ENCODE results near the gene GNAL.

GNAL gene

GRCh38 chr18:11874676-11875075, 185.6 kb downstream of the GNAL start:
- POLR2A ChIA-PET = no interaction called here
- no peak overlapping the region for H3K27ac ChIP-seq (ENCODE audit: extremely low read depth, low read depth, low read length)
- no peak overlapping the region for H3K4me3 ChIP-seq (ENCODE audit: low read depth, low read length)
- H3K36me3 ChIP-seq (ENCODE audit: control insufficient read depth in 2 of 2, insufficient read depth in 1 of 2, low read length in 2 of 2) = peaks cover under 1 to 13% of the 10 kb centered on the region in 2 experiments; a peak in 2 of 3 replicates
- TF ChIP-seq ZNF792 (tag by site-specific recombination; IDR thresholded peaks at IDR 0.05) = no peak
- no peak for TF ChIP-seq ZNF433 (tag by site-specific recombination; IDR thresholded peaks at IDR 0.05; ENCODE audit: low read depth)
- TF ChIP-seq EGR2 (tag by site-specific recombination; IDR thresholded peaks at IDR 0.05; ENCODE audit: low read depth) = no peak
- no peak for TF ChIP-seq ZNF266 (tag by site-specific recombination; IDR thresholded peaks at IDR 0.05; ENCODE audit: low read depth)
- TF ChIP-seq ZFP69B (tag by site-specific recombination; IDR thresholded peaks at IDR 0.05) = no peak
- no peak for TF ChIP-seq HOXC10 (CRISPR knock-in tag; IDR thresholded peaks at IDR 0.05)
- CTCF ChIA-PET = interaction anchor here (1.3 kb wide), 1 partner anchor 123 kb away, joined by 7 read pairs; no protein-coding TSS in a partner anchor
- no peaks in the 10 kb centered on the region for H3K9me3 ChIP-seq (ENCODE audit: control insufficient read depth, insufficient read depth, low read depth, low read length)
- H3K4me1 ChIP-seq (ENCODE audit: control insufficient read depth, insufficient read depth, low read length) = no peaks in the 10 kb centered on the region

- TF ChIP-seq GLI2 (tag by site-specific recombination; IDR thresholded peaks at IDR 0.05; ENCODE audit: borderline replicate concordance, low read depth) = no peak
- TF ChIP-seq PBX3 (CRISPR knock-in tag; IDR thresholded peaks at IDR 0.05) = no peak
- Histone ChIP-seq H3K4me3 (ENCODE audit: low read depth, low read length) (no peak overlapping the region), H3K36me3 (ENCODE audit: control insufficient read depth in 2 of 2, insufficient read depth in 1 of 2, low read length in 2 of 2) (peaks cover 0 to 12% of the 10 kb centered on the region in 2 experiments; a peak in 2 of 3 replicates), H3K4me1 (ENCODE audit: control insufficient read depth, insufficient read depth, low read length) (no peaks in the 10 kb centered on the region), H3K9me3 (ENCODE audit: control insufficient read depth, insufficient read depth, low read depth, low read length) (no peaks in the 10 kb centered on the region), H3K27ac (ENCODE audit: extremely low read depth, low read depth, low read length) (no peak overlapping the region)
- CTCF ChIA-PET = interaction anchor here (0.6 to 1.0 kb wide), 2 partner anchors 145 to 498 kb away, joined by 3 read pairs; no protein-coding TSS in a partner anchor
- POLR2A ChIA-PET = interaction anchor here (1.0 kb wide), 1 partner anchor 103 kb away, joined by 3 read pairs; no protein-coding TSS in a partner anchor
Observed at GRCh38 chr18:11877497-11878135, 188.6 kb downstream of the GNAL start.

- Histone ChIP-seq H3K27ac (ENCODE audit: extremely low read depth, low read depth, low read length) (no peak overlapping the region), H3K4me1 (ENCODE audit: control insufficient read depth, insufficient read depth, low read length) (no peaks in the 10 kb centered on the region), H3K36me3 (ENCODE audit: control insufficient read depth in 2 of 2, insufficient read depth in 1 of 2, low read length in 2 of 2) (peaks cover 0 to 21% of the 10 kb centered on the region in 2 experiments; a peak in 2 of 3 replicates), H3K9me3 (ENCODE audit: control insufficient read depth, insufficient read depth, low read depth, low read length) (no peaks in the 10 kb centered on the region), H3K4me3 (ENCODE audit: low read depth, low read length) (no peak overlapping the region)
- ChIA-PET CTCF (interaction anchor here (0.6 to 1.3 kb wide), 3 partner anchors 15 to 226 kb away, joined by 3 to 6 read pairs (median 3); no protein-coding TSS in a partner anchor), POLR2A (no interaction called here)
- TF ChIP-seq REST (tag by site-specific recombination; IDR thresholded peaks at IDR 0.05) (no peak), SP2 (tag by site-specific recombination; IDR thresholded peaks at IDR 0.05) (no peak), ZNF214 (tag by site-specific recombination; IDR thresholded peaks at IDR 0.05; ENCODE audit: borderline replicate concordance) (no peak), MEIS1 (CRISPR knock-in tag; IDR thresholded peaks at IDR 0.05; ENCODE audit: borderline replicate concordance) (no peak), ZNF140 (tag by site-specific recombination; IDR thresholded peaks at IDR 0.05) (no peak), TCF7L2 (IDR thresholded peaks at IDR 0.05; ENCODE audit: borderline replicate concordance, low read depth, low read length) (no peak)
Observed at GRCh38 chr18:11880586-11881304, 191.7 kb downstream of the GNAL start.

All from HEK293 (cell line).